ENCODE results near the gene RSRP1.
"Not testable (repeated sequence)": the region's sequence is repeated elsewhere in the genome, so short reads cannot be mapped to it uniquely, and the experiment has no call there.

The RSRP1 gene

GRCh38 chr1:25268143-25268760 is 21.0 kb upstream of the RSRP1 start:
- H3K27me3 Mint-ChIP-seq; H3K9me3 Mint-ChIP-seq; DNase-seq; ATAC-seq; H3K36me3 Mint-ChIP-seq (ENCODE audit: low read depth): not testable (repeated sequence)
- Mint-ChIP-seq H3K4me1 (peaks cover 10% of the 10 kb centered on the region), H3K27ac (peak overlapping the region; percentile 74), H3K4me3 (peak overlapping the region; percentile 72)

GRCh38 chr1:25267288-25268142 is 20.3 kb upstream of the RSRP1 start:
- not testable (repeated sequence) for H3K9me3 Mint-ChIP-seq; H3K27me3 Mint-ChIP-seq; H3K36me3 Mint-ChIP-seq (ENCODE audit: low read depth)
- DNase-seq, result peak; percentile 83
- peak; percentile 79 for ATAC-seq
- H3K27ac Mint-ChIP-seq, result peak overlapping the region; percentile 74
- peak overlapping the region; percentile 72 for H3K4me3 Mint-ChIP-seq
- peaks cover 12% of the 10 kb centered on the region for H3K4me1 Mint-ChIP-seq

DNA sequence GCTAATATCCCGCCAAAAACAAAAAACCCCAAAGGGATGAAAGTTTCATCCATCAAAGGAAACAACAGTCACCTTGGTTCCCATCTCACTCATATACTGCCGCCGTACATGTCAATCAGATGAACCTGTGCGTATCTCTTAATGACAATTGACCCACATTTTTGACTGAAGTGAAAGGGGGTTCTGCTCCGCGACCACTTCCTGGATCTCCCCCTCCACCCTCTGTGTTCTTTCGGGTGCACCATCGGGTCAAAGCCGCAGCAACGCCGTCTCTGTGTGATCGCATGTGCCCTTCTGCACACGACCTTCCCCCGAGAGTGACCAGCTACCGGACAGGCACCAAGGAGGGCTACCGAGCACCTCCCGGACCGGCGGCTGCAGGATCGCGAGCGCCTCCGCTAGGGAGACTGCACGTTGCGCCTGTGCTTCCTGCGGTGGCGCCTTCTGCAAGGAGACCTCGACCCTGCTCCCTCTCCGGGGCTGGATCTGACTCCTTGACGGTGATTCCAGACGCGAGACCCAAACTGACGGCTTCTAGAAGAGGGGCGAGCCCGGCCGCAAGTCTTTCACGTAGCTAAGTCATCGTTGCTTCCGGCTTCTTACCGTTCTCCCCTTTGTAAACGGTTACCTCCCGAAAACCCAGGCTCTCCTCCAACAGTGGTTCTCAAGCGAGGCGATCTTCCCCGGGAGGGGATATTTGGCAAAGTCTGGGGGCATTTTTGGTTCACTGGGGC is 19.5 kb upstream of the RSRP1 start:
- H3K4me1 Mint-ChIP-seq, result peaks cover 12% of the 10 kb centered on the region
- peak overlapping the region; percentile 80 for H3K27ac Mint-ChIP-seq
- not testable (repeated sequence) for DNase-seq; H3K27me3 Mint-ChIP-seq; H3K36me3 Mint-ChIP-seq (ENCODE audit: low read depth); H3K9me3 Mint-ChIP-seq
- peak overlapping the region; percentile 88 for H3K4me3 Mint-ChIP-seq
- ATAC-seq, result peak; percentile 37

DNA sequence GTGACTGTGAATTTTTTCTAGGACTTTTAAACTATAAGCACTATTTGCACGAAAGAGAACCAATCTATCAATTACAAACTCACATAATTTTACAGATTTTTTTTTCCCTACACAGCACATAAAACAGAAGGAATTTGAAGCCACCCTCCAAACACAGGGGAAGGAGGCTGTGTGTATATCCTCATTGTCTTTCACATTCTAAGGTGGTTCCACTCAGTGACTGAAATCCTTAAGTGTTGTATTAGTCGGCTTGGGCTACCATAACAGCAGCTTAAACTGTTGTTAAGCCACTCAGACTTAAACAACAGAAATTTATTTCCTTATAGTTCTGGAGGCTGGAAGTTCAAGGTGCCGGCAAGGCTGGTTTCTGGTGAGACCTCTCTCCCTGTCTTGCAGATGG is 13.1 kb upstream of the RSRP1 start:
- not testable (repeated sequence) for H3K27ac Mint-ChIP-seq; H3K4me3 Mint-ChIP-seq; DNase-seq; H3K36me3 Mint-ChIP-seq (ENCODE audit: low read depth); ATAC-seq; H3K27me3 Mint-ChIP-seq; H3K9me3 Mint-ChIP-seq
- H3K4me1 Mint-ChIP-seq, result peaks cover 12% of the 10 kb centered on the region

DNA sequence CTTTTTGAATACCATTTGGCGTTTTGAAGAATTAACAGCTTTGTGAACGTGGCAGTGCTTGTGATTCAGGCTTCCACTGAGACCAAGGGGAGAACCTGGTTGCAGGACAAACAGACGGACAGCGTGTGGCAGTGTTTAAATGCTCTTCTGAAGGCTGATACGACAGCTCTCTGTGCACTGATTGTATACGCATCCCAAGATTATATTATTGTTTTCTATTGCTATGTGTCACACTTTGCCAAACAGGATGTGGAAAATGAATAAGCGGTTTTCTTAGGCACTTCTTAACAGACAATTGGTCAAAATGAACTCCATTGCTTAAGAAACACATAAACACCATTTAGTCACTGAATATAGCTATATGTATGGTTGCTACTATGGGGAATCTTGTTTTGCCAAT is 12.6 kb upstream of the RSRP1 start:
- H3K36me3 Mint-ChIP-seq (ENCODE audit: low read depth); H3K9me3 Mint-ChIP-seq; H3K27ac Mint-ChIP-seq: not testable (repeated sequence)

DNA sequence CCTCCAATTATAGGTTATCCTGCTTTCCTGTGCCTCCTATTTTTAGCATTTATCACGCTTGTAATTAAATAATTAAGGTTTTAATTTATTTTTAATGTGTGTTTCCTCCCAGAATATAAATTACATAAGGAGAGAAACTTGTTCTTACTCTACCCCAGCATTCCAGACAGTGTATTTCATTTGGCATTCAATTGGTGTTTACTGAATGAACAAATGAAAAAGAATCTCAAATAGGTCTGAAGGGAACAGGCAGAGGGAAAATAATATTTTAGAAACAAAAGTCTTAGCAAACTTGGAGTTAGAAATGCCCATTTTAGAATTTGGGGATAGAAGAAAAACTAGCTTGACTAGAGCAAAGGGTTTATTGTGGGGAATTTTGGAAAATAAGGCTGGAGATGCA is 9.9 kb upstream of the RSRP1 start:
- H3K4me1 Mint-ChIP-seq, result peaks cover 9% of the 10 kb centered on the region
- no peak for DNase-seq

More for the DNA sequence above, 12.6 kb upstream of the RSRP1 start:
- H3K4me1 Mint-ChIP-seq, result peaks cover 12% of the 10 kb centered on the region
- H3K27me3 Mint-ChIP-seq, H3K4me3 Mint-ChIP-seq, DNase-seq: not testable (repeated sequence)
- peak; percentile 57 for ATAC-seq

GRCh38 chr1:25256578-25256965 is 9.3 kb upstream of the RSRP1 start:
- DNase-seq (no peak), ATAC-seq (no peak)
- H3K4me1 Mint-ChIP-seq, result peaks cover 9% of the 10 kb centered on the region
- H3K9me3 Mint-ChIP-seq, result no peaks in the 10 kb centered on the region
- no peaks in the 10 kb centered on the region for H3K27me3 Mint-ChIP-seq
- no peaks in the 10 kb centered on the region for H3K36me3 Mint-ChIP-seq (ENCODE audit: low read depth)
- H3K27ac Mint-ChIP-seq, result no peak overlapping the region
- H3K4me3 Mint-ChIP-seq, result no peak overlapping the region

More for the DNA sequence above, 9.9 kb upstream of the RSRP1 start:
- peaks cover under 1% of the 10 kb centered on the region for H3K36me3 Mint-ChIP-seq (ENCODE audit: low read depth)
- H3K9me3 Mint-ChIP-seq, result no peaks in the 10 kb centered on the region
- no peak overlapping the region for H3K27ac Mint-ChIP-seq
- ATAC-seq, result no peak
- no peaks in the 10 kb centered on the region for H3K27me3 Mint-ChIP-seq
- H3K4me3 Mint-ChIP-seq, result no peak overlapping the region

DNA sequence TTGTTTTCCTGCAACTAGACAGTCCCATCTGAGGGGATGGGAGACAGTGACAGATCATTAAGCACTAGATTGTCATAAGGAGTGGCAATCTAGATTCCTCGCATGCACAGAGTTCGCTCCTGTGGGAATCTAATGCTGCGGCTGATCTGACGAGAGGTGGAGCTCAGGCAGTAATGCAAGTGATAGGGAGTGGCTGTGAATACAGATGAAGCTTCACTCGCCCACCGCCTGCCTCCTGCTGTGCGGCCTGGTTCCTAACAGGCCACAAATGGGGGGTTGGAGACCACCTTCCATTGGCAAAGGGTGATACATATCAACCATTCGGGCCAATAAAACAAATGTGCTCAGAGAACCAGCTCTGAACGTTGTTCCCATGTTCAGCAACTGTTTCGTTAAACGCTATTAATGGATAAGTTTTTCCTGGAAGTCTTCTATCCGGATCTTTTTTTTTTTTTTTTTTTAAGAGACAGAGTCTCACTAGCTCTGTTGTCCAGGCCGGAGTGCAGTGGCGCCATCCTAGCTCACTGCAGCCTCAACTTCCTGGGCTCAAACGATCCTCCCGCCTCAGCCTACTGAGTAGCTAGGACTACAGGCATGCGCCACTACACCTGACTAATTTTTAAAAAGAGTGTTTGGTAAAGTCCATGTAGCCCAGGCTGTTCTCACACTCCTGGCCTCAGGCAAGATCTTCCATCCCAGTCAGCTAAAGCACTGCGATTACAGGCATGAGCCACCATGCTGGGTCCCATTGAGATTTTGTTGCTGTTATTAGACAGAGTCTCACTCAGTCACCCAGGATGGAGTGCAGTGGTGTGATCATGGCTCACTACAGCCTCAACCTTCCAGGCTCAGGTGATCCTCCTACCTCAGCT is 8.7 kb upstream of the RSRP1 start:
- ATAC-seq, result no peak
- H3K4me3 Mint-ChIP-seq, result no peak overlapping the region
- no peak overlapping the region for H3K27ac Mint-ChIP-seq
- H3K27me3 Mint-ChIP-seq, result no peaks in the 10 kb centered on the region
- H3K9me3 Mint-ChIP-seq, result no peaks in the 10 kb centered on the region
- H3K4me1 Mint-ChIP-seq, result peaks cover 9% of the 10 kb centered on the region
- no peak for DNase-seq
- H3K36me3 Mint-ChIP-seq (ENCODE audit: low read depth), result no peaks in the 10 kb centered on the region

GRCh38 chr1:25253911-25254310 is 6.7 kb upstream of the RSRP1 start:
- H3K27me3 Mint-ChIP-seq, result no peaks in the 10 kb centered on the region
- no peaks in the 10 kb centered on the region for H3K36me3 Mint-ChIP-seq (ENCODE audit: low read depth)
- DNase-seq, result no peak
- no peaks in the 10 kb centered on the region for H3K9me3 Mint-ChIP-seq
- no peak overlapping the region for H3K27ac Mint-ChIP-seq
- no peaks in the 10 kb centered on the region for H3K4me1 Mint-ChIP-seq
- H3K4me3 Mint-ChIP-seq, result no peak overlapping the region
- ATAC-seq, result no peak

GRCh38 chr1:25247829-25248754 is 838 bp upstream of the RSRP1 start:
- ATAC-seq (no peak), DNase-seq (no peak)
- Mint-ChIP-seq H3K36me3 (ENCODE audit: low read depth) (peaks cover 39% of the 10 kb centered on the region), H3K27me3 (peaks cover 3% of the 10 kb centered on the region), H3K4me1 (peaks cover 45% of the 10 kb centered on the region), H3K27ac (peak overlapping the region; percentile 98), H3K9me3 (no peaks in the 10 kb centered on the region), H3K4me3 (peak overlapping the region; percentile 94)

DNA sequence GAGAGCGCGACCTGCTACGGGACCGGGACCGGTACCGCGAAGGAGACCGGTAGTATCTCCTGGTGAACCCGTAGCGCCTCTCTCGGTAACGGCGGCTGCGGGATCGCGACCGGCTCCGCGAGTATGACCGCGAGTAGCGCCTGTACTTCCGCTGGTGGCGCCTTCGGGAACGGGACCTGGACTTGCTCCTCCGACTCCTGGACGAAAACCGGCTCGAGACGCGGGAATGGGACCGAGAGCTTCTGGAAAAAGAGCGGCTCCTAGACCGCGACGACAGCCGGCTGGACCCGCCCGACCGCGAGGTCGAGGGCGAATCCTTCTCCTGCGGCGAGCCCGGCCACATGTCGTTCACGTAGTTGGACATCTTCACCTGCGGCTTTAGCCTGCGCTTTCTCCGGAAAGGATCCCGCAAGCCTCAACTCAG is 642 bp downstream of the RSRP1 start:
- H3K4me3 Mint-ChIP-seq, result peak overlapping the region; percentile 94
- DNase-seq (peak; percentile 45), ATAC-seq (no peak)
- peaks cover 51% of the 10 kb centered on the region for H3K36me3 Mint-ChIP-seq (ENCODE audit: low read depth)
- H3K4me1 Mint-ChIP-seq, result peaks cover 56% of the 10 kb centered on the region
- peaks cover 3% of the 10 kb centered on the region for H3K27me3 Mint-ChIP-seq
- H3K27ac Mint-ChIP-seq, result peak overlapping the region; percentile 98
- no peaks in the 10 kb centered on the region for H3K9me3 Mint-ChIP-seq

GRCh38 chr1:25245809-25246599 is 1.2 kb downstream of the RSRP1 start:
- Mint-ChIP-seq H3K4me3 (peak overlapping the region; percentile 94), H3K4me1 (peaks cover 60% of the 10 kb centered on the region), H3K9me3 (no peaks in the 10 kb centered on the region), H3K36me3 (ENCODE audit: low read depth) (peaks cover 53% of the 10 kb centered on the region), H3K27me3 (peaks cover 3% of the 10 kb centered on the region), H3K27ac (peak overlapping the region; percentile 98)
- ATAC-seq (peak; percentile 4), DNase-seq (no peak)

GRCh38 chr1:25245393-25245792 is 1.9 kb downstream of the RSRP1 start:
- H3K27me3 Mint-ChIP-seq, result peaks cover 3% of the 10 kb centered on the region
- peak overlapping the region; percentile 94 for H3K4me3 Mint-ChIP-seq
- peaks cover 57% of the 10 kb centered on the region for H3K36me3 Mint-ChIP-seq (ENCODE audit: low read depth)
- H3K27ac Mint-ChIP-seq, result peak overlapping the region; percentile 98
- DNase-seq, result no peak
- ATAC-seq, result no peak
- no peaks in the 10 kb centered on the region for H3K9me3 Mint-ChIP-seq
- H3K4me1 Mint-ChIP-seq, result peaks cover 66% of the 10 kb centered on the region
